Activated T-helper 1 cell treated with Interleukin-2 at 50 U/mL for 16 hours (primary cell): ENCODE results near the gene TGFB1.
"Not testable (repeated sequence)": the region's sequence is repeated elsewhere in the genome, so short reads cannot be mapped to it uniquely, and the experiment has no call there.

Source experiments
- DNase-seq: peaks from one replicate; pipeline ENCODE4 v3.0.0-alpha.2; 2020; ENCODE audit warnings: low read depth

TGFB1 gene

GRCh38 chr19:41300555-41300954, 53.2 kb downstream of the TGFB1 start:
- no peak for DNase-seq

- peak; percentile 38 for DNase-seq
Measured at GRCh38 chr19:41299755-41300089, 54.0 kb downstream of the TGFB1 start.

GRCh38 chr19:41299046-41299754, 54.5 kb downstream of the TGFB1 start:
- no peak for DNase-seq

- DNase-seq: peak; percentile 22
Measured at GRCh38 chr19:41298348-41298964, 55.3 kb downstream of the TGFB1 start.

- DNase-seq: no peak
Measured at GRCh38 chr19:41297628-41298347, 55.9 kb downstream of the TGFB1 start.

- DNase-seq: no peak
Measured at GRCh38 chr19:41296433-41296871, 57.3 kb downstream of the TGFB1 start.

GRCh38 chr19:41295499-41295898, 58.2 kb downstream of the TGFB1 start:
- no peak for DNase-seq

- DNase-seq: no peak
Measured at GRCh38 chr19:41294393-41294792, 59.3 kb downstream of the TGFB1 start.

GRCh38 chr19:41289814-41290213, 63.9 kb downstream of the TGFB1 start:
- DNase-seq: not testable (repeated sequence)

GRCh38 chr19:41288673-41289530, 64.8 kb downstream of the TGFB1 start:
- no peak for DNase-seq
